Osteocyte (in vitro differentiated cells): ENCODE results near the gene KRT6A. TPM values are rescaled to one million over a fixed set of nuclear protein-coding genes. Genes with fewer than 3 reads are reported as not detected.
"Not testable (repeated sequence)": the region's sequence is repeated elsewhere in the genome, so short reads cannot be mapped to it uniquely, and the experiment has no call there.

Experiments used
- DNase-seq: peaks from one replicate; pipeline ENCODE4 v3.0.0; 2021; ENCODE audit warnings: mixed read lengths; ENCODE audit not compliant: unreplicated experiment; ENCODE audit errors: extremely low spot score
- H3K27ac Mint-ChIP-seq: one replicate; pipeline ENCODE4 v1.8.0; 2021; ENCODE audit warnings: mild to moderate bottlenecking, mixed read lengths; ENCODE audit not compliant: unreplicated experiment
- H3K27me3 Mint-ChIP-seq: one replicate; pipeline ENCODE4 v1.8.0; 2021; ENCODE audit warnings: mixed read lengths; ENCODE audit not compliant: unreplicated experiment
- H3K36me3 Mint-ChIP-seq: one replicate; pipeline ENCODE4 v1.8.0; 2021; ENCODE audit warnings: mixed read lengths; ENCODE audit not compliant: unreplicated experiment
- H3K4me1 Mint-ChIP-seq: one replicate; pipeline ENCODE4 v1.8.0; 2021; ENCODE audit warnings: mixed read lengths; ENCODE audit not compliant: unreplicated experiment
- H3K4me3 Mint-ChIP-seq: one replicate; pipeline ENCODE4 v1.8.0; 2021; ENCODE audit warnings: mild to moderate bottlenecking, moderate library complexity, mixed read lengths; ENCODE audit not compliant: unreplicated experiment
- H3K9me3 Mint-ChIP-seq: one replicate; pipeline ENCODE4 v1.8.0; 2021; ENCODE audit warnings: mixed read lengths; ENCODE audit not compliant: unreplicated experiment
- CTCF ChIP-seq: fragments of 200-600 bp; sonication (generic); IDR thresholded peaks from 2 replicates; pipeline ENCODE4 v1.5.0; 2021; ENCODE audit warnings: antibody characterized with exemption, mild to moderate bottlenecking, moderate library complexity
- total RNA-seq: library from RNA; stranded (reverse); gene quantifications from 2 replicates; pipeline ENCODE4 v1.2.1, GENCODE V29; 2021

Gene KRT6A
- total RNA-seq, 1 donor from 2014 or later, result not detected

DNA sequence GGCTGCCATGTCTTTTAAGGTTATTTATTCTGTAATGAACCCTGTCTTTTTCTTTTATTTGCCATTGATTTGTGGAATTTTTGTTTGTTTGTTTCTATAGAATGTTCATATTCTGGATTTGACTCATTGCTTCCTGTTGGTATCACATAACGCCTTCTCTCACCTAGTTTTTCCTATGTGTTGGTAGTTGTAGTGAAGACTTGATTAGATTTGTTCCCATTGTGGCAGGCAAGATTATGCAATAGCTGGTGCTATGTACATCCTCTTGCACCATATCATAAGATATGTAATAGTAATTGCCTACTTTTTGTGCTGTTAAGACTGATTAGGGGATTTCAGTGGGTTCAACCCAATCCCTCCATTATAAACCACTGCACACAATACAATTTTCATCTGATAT, 37.2 kb downstream of the KRT6A start:
- DNase-seq, result no peak
- H3K36me3 Mint-ChIP-seq, result no peaks in the 10 kb centered on the region
- H3K4me1 Mint-ChIP-seq, result no peaks in the 10 kb centered on the region
- no peak for TF ChIP-seq CTCF
- no peak overlapping the region for H3K27ac Mint-ChIP-seq
- H3K9me3 Mint-ChIP-seq, result no peaks in the 10 kb centered on the region
- H3K27me3 Mint-ChIP-seq, result peaks cover 75% of the 10 kb centered on the region
- no peak overlapping the region for H3K4me3 Mint-ChIP-seq

GRCh38 chr12:52454411-52455201, 38.5 kb downstream of the KRT6A start:
- no peak overlapping the region for H3K4me3 Mint-ChIP-seq
- H3K9me3 Mint-ChIP-seq, result no peaks in the 10 kb centered on the region
- H3K36me3 Mint-ChIP-seq, result no peaks in the 10 kb centered on the region
- no peak for DNase-seq
- H3K27me3 Mint-ChIP-seq, result peaks cover 77% of the 10 kb centered on the region
- H3K4me1 Mint-ChIP-seq, result no peaks in the 10 kb centered on the region
- H3K27ac Mint-ChIP-seq, result no peak overlapping the region
- TF ChIP-seq CTCF, result no peak

DNA sequence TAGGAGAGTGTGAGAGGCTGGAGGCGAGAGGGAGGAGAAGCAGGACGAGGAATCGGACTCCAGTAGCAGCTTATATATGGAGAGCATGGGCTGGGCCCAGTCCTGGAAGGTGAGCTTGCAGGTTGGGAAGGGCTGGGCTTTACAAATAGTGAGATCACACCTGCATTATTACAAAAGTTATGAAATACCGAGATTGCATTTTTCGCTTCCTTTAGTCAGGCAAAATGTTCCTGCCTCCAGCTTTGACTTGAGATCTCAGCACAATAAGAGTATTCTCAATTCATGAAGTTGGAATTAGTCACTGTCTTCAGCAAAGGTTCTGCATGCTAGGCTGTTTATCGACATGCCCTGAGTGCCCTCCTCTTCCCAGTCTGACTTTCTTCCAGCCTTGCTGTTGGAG, 41.0 kb downstream of the KRT6A start, which contains the start of gene KRT6B:
KRT6B (minus strand) TSS at position 46 of the 400 bp plus-strand sequence. CDS start 68 bp downstream, outside the sequence.
- Mint-ChIP-seq H3K36me3 (no peaks in the 10 kb centered on the region), H3K27ac (no peak within 1 kb of the TSS), H3K9me3 (no peaks in the 10 kb centered on the region), H3K27me3 (peaks cover 65% of the 10 kb centered on the region), H3K4me1 (no peaks in the 10 kb centered on the region), H3K4me3 (no peak within 1 kb of the TSS)
- no peak for TF ChIP-seq CTCF
- no peak for DNase-seq

DNA sequence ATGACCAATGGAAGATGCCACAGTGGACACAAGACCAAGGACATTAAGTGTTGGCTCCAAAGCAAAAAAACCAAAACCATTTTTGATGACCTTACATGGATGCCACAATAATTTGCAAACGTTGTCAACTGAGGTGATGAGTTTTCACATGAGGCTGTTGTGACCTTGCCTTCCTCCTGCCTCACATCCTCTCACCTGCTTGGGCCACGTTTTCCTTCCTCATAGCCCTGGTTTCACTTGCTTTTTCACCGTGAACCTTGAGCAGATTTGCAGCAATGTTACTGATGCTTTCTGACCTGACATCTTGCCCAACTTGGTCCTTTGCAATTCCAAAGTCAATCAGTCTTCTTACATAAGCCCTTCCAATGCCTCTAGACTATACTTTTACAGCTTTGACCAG, 44.8 kb downstream of the KRT6A start:
- TF ChIP-seq CTCF, result no peak
- Mint-ChIP-seq H3K27ac (no peak overlapping the region), H3K36me3 (no peaks in the 10 kb centered on the region), H3K4me3 (no peak overlapping the region), H3K4me1 (no peaks in the 10 kb centered on the region), H3K27me3 (peaks cover 55% of the 10 kb centered on the region), H3K9me3 (no peaks in the 10 kb centered on the region)
- no peak for DNase-seq

- H3K4me3 Mint-ChIP-seq, H3K9me3 Mint-ChIP-seq, H3K36me3 Mint-ChIP-seq, H3K27ac Mint-ChIP-seq, DNase-seq, H3K4me1 Mint-ChIP-seq: not testable (repeated sequence)
- H3K27me3 Mint-ChIP-seq, result peaks cover 57% of the 10 kb centered on the region
Measured at GRCh38 chr12:52447196-52447595, 45.9 kb downstream of the KRT6A start.
